Natural killer cell treated with Interleukin-12 subunit alpha and Interleukin-12 subunit beta and Interleukin-15 and Interleukin-18, amount 100 ng/mL, for 72 hours (primary cell): ENCODE measurements around the gene MYO1E. TPM values are rescaled to one million over a fixed set of nuclear protein-coding genes. Genes with fewer than 3 reads are reported as not detected.
A peak's percentile ranks its signal among the peaks of the same experiment; 100 is the strongest.
"Not testable (repeated sequence)": the region's sequence is repeated elsewhere in the genome, so short reads cannot be mapped to it uniquely, and the experiment has no call there.

Experiments
- ATAC-seq, 2 donors: fragments of 150-1000 bp; cut with Tn5 transposase in 1 of 2; sonication (Bioruptor Pico), chemical (Tn5 transposase) in 1 of 2; 2 replicates each; pipeline ENCODE4 v1.10.0; 2021
- DNase-seq: peaks from one replicate; pipeline ENCODE4 v3.0.0; 2022; ENCODE audit warnings: low spot score
- H3K27ac Mint-ChIP-seq, 2 donors: 1 replicate in 1 of 2; 2 replicates in 1 of 2; pipeline ENCODE4 v1.8.0; 2022; ENCODE audit warnings: mixed read lengths in 2 of 2, mild to moderate bottlenecking in 1 of 2, moderate library complexity in 1 of 2
- H3K27me3 Mint-ChIP-seq, 2 donors: 1 replicate in 1 of 2; 2 replicates in 1 of 2; pipeline ENCODE4 v1.8.0; 2022; ENCODE audit warnings: mixed read lengths in 2 of 2
- H3K36me3 Mint-ChIP-seq: one replicate; pipeline ENCODE4 v1.8.0; 2022; ENCODE audit warnings: mixed read lengths
- H3K4me1 Mint-ChIP-seq, 2 donors: 1 replicate in 1 of 2; 2 replicates in 1 of 2; pipeline ENCODE4 v1.8.0; 2022; ENCODE audit warnings: low read depth in 2 of 2, mixed read lengths in 2 of 2, mild to moderate bottlenecking in 1 of 2
- H3K4me3 Mint-ChIP-seq: one replicate; pipeline ENCODE4 v1.8.0; 2022; ENCODE audit warnings: mixed read lengths
- H3K9me3 Mint-ChIP-seq: 2 replicates; pipeline ENCODE4 v1.8.0; 2022; ENCODE audit warnings: mixed read lengths
- total RNA-seq, 2 donors: library from RNA; stranded (reverse); gene quantifications; one replicate each; pipeline ENCODE4 v1.2.3, GENCODE V29; 2022

The MYO1E gene
- total RNA-seq, 2 donors from 2014 or later = 3.7 to 20.0 TPM

DNA sequence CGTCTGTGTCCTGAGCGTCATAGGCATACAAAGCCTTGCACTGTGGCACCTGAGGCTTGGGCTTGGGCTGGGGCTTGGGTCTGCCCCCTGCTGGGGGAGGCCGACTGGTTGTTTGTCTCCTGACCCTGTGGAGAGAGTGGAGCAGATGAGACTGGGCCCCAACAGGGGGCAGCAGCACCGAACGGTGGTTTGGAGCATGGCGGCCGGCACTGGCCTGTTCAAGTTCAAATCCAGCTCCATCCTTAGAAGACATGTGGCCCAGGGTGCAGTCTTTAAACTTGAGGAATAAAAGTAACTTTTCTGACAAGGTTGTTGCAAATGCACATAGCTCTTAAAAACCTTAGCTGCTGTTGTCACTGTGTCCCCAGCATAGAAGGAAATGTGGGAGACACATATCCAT lies 234.4 kb downstream of the MYO1E start:
- DNase-seq = no peak
- H3K4me1 Mint-ChIP-seq = peaks cover 7 to 9% of the 10 kb centered on the region in 2 donors
- H3K27ac Mint-ChIP-seq = no peak overlapping the region
- no peaks in the 10 kb centered on the region for H3K9me3 Mint-ChIP-seq
- ATAC-seq = peak; percentile 75 to 78
- no peaks in the 10 kb centered on the region for H3K36me3 Mint-ChIP-seq
- H3K27me3 Mint-ChIP-seq = no peaks in the 10 kb centered on the region
- no peak overlapping the region for H3K4me3 Mint-ChIP-seq

DNA sequence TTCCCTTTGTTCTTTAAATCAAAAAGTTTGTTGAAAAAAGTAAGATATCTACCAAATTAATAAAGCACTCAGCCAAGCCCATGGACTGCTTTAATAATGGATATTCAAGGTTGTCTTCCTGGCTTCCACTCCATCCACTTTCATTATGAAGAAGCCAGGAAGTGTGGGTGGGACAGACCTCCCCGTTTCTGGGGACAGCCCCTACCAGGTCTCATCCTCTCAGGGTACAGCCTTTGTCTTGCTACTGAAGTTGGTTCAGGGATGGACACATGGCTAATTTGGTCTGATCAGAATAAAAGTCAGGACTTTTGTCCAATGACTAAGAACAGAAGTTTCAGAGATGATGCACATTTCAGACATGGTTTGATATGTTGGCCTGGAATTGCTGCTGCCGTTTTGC lies 235.1 kb downstream of the MYO1E start:
- DNase-seq = no peak
- Mint-ChIP-seq H3K4me3 (no peak overlapping the region), H3K27ac (peak overlapping the region in 1 of 2 donors; percentile 43), H3K4me1 (peaks cover 7 to 9% of the 10 kb centered on the region in 2 donors), H3K36me3 (no peaks in the 10 kb centered on the region), H3K27me3 (no peaks in the 10 kb centered on the region), H3K9me3 (no peaks in the 10 kb centered on the region)
- ATAC-seq = peak in 1 of 2 donors; percentile 59

GRCh38 chr15:59133929-59134427 lies 238.7 kb downstream of the MYO1E start:
- Mint-ChIP-seq H3K9me3 (no peaks in the 10 kb centered on the region), H3K27me3 (no peaks in the 10 kb centered on the region), H3K4me1 (peaks cover 7 to 9% of the 10 kb centered on the region in 2 donors), H3K36me3 (peaks cover 15% of the 10 kb centered on the region), H3K4me3 (no peak overlapping the region), H3K27ac (no peak overlapping the region)
- DNase-seq (no peak), ATAC-seq (no peak)

GRCh38 chr15:59131969-59132562 lies 240.6 kb downstream of the MYO1E start:
- DNase-seq (no peak), ATAC-seq (no peak)
- Mint-ChIP-seq H3K4me3 (no peak overlapping the region), H3K36me3 (peaks cover 23% of the 10 kb centered on the region), H3K9me3 (peaks cover 3% of the 10 kb centered on the region), H3K4me1 (peaks cover 4 to 5% of the 10 kb centered on the region in 2 donors), H3K27ac (no peak overlapping the region), H3K27me3 (no peaks in the 10 kb centered on the region)

GRCh38 chr15:59131456-59131855 lies 241.2 kb downstream of the MYO1E start:
- DNase-seq (no peak), ATAC-seq (no peak)
- H3K27me3 Mint-ChIP-seq = no peaks in the 10 kb centered on the region
- H3K4me1 Mint-ChIP-seq = peaks cover 4 to 5% of the 10 kb centered on the region in 2 donors
- no peak overlapping the region for H3K4me3 Mint-ChIP-seq
- H3K27ac Mint-ChIP-seq = no peak overlapping the region
- H3K9me3 Mint-ChIP-seq = peaks cover 3% of the 10 kb centered on the region
- peaks cover 23% of the 10 kb centered on the region for H3K36me3 Mint-ChIP-seq

DNA sequence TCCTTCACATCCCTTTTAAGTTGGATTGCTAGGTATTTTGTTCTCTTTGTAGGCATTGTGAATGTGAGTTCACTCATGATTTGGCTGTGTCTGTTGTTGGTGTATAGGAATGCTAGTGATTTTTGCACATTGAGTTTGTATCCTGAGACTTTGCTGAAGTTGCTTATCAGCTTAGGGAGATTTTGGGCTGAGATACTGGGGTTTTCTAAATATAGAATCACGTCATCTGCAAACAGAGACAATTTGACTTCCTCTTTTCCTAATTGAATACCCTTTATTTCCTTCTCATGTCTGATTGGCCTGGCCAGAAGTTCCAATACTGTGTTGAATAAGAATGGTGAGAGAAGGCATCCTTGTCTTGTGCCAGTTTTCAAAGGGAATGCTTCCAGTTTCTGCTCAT lies 245.4 kb downstream of the MYO1E start:
- not testable (repeated sequence) for H3K4me1 Mint-ChIP-seq, H3K4me3 Mint-ChIP-seq, H3K9me3 Mint-ChIP-seq, H3K27ac Mint-ChIP-seq, DNase-seq, H3K27me3 Mint-ChIP-seq, ATAC-seq
- peaks cover 33% of the 10 kb centered on the region for H3K36me3 Mint-ChIP-seq

- H3K4me3 Mint-ChIP-seq, DNase-seq, ATAC-seq, H3K27ac Mint-ChIP-seq, H3K4me1 Mint-ChIP-seq, H3K27me3 Mint-ChIP-seq, H3K9me3 Mint-ChIP-seq: not testable (repeated sequence)
- peaks cover 33% of the 10 kb centered on the region for H3K36me3 Mint-ChIP-seq
These were observed 247.0 kb downstream of the MYO1E start for GRCh38 chr15:59125683-59126082.

GRCh38 chr15:59124261-59124660 lies 248.4 kb downstream of the MYO1E start:
- Mint-ChIP-seq H3K27ac (no peak overlapping the region), H3K4me1 (peaks cover 4 to 5% of the 10 kb centered on the region in 2 donors), H3K4me3 (no peak overlapping the region), H3K36me3 (peaks cover 21% of the 10 kb centered on the region), H3K27me3 (no peaks in the 10 kb centered on the region), H3K9me3 (peaks cover 3% of the 10 kb centered on the region)
- ATAC-seq (no peak), DNase-seq (no peak)

GRCh38 chr15:59120937-59121336 lies 251.7 kb downstream of the MYO1E start:
- no peak overlapping the region for H3K4me3 Mint-ChIP-seq
- peaks cover 5% of the 10 kb centered on the region for H3K36me3 Mint-ChIP-seq
- H3K4me1 Mint-ChIP-seq = no peaks in the 10 kb centered on the region
- no peak overlapping the region for H3K27ac Mint-ChIP-seq
- no peaks in the 10 kb centered on the region for H3K9me3 Mint-ChIP-seq
- ATAC-seq (no peak), DNase-seq (no peak)
- no peaks in the 10 kb centered on the region for H3K27me3 Mint-ChIP-seq

DNA sequence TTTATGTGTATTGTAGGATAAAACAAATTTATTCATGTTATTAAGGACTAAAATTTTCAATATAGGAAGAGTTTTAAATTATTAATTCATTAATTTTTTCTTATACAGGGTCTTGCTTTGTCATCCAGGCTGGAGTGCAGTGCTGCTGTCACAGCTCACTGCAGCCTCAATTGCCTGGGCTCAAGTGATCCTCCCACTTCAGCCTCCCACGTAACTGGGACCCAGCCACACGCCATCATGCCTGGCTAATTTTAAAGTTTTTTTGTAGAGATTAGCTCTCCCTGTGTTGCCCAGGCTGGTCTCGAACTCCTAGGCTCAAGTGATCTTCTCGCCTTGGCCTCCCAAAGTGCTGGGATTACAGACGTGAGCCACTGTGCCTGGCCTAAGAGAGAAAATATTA lies 253.0 kb downstream of the MYO1E start:
- ATAC-seq (no peak), DNase-seq (no peak)
- H3K4me3 Mint-ChIP-seq = no peak overlapping the region
- no peaks in the 10 kb centered on the region for H3K4me1 Mint-ChIP-seq
- no peak overlapping the region for H3K27ac Mint-ChIP-seq
- H3K36me3 Mint-ChIP-seq = no peaks in the 10 kb centered on the region
- no peaks in the 10 kb centered on the region for H3K9me3 Mint-ChIP-seq
- H3K27me3 Mint-ChIP-seq = no peaks in the 10 kb centered on the region

DNA sequence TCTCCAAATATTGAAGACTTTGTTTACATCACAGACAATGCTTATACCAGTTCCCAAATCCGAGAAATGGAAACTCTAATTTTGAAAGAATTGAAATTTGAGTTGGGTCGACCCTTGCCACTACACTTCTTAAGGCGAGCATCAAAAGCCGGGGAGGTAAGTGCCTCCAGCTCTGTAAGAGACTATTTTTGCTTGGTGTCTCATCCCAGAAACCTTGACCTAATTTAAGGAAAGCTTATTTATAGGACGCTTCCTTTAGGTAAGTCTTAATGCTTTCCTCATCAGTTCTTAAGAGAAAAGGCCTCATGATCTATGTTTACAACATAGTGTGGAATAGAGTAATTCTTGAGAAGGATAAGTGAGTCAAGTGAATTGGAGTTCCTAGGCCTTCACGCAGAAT lies 255.9 kb downstream of the MYO1E start:
- Mint-ChIP-seq H3K27me3 (no peaks in the 10 kb centered on the region), H3K36me3 (no peaks in the 10 kb centered on the region), H3K27ac (no peak overlapping the region), H3K4me3 (no peak overlapping the region), H3K4me1 (no peaks in the 10 kb centered on the region), H3K9me3 (no peaks in the 10 kb centered on the region)
- no peak for ATAC-seq
- DNase-seq = no peak

DNA sequence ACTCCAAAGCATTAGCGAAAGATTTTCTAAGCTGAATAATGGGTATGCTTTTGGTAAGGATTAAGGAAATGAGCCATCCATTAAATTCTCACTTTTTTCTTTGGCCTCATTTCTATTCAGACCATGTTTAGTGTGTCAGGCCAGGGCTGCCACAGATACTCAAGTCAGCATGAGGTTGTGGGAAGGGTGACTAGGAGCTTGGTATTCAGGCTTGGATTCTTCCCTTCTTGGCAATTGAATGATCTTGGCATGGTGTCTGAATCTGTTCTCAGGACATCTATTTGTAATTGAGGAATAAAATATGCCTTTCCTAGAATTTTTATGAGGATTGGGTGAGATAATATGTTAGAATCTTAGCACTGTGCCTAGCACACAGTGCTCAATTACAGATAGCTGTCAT lies 256.5 kb downstream of the MYO1E start:
- H3K9me3 Mint-ChIP-seq = no peaks in the 10 kb centered on the region
- ATAC-seq = no peak
- H3K4me3 Mint-ChIP-seq = no peak overlapping the region
- H3K4me1 Mint-ChIP-seq = no peaks in the 10 kb centered on the region
- DNase-seq = no peak
- H3K27me3 Mint-ChIP-seq = no peaks in the 10 kb centered on the region
- no peaks in the 10 kb centered on the region for H3K36me3 Mint-ChIP-seq
- H3K27ac Mint-ChIP-seq = no peak overlapping the region

DNA sequence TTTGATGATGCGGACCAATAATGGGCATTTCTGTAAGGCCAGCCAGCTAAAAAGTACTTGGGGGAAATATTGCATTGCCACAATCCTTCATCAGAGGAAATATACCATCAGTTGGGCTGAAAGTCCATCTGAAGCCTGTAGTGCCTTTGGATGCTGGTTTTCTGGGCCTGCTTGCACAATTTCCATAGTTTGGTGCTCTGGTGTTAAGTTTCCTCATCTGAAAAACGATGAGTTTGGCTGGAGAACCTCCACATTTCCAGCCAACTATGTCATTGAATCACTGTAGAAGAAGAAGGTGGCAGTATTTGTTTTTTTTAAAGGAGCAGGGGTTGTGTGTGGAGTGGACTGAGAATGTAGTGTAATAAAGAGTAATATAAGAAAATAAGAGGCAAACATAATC lies 257.6 kb downstream of the MYO1E start:
- Mint-ChIP-seq H3K27ac (no peak overlapping the region), H3K4me3 (no peak overlapping the region), H3K4me1 (no peaks in the 10 kb centered on the region), H3K9me3 (no peaks in the 10 kb centered on the region), H3K27me3 (no peaks in the 10 kb centered on the region), H3K36me3 (no peaks in the 10 kb centered on the region)
- no peak for DNase-seq
- ATAC-seq = no peak

- H3K36me3 Mint-ChIP-seq = peaks cover 5% of the 10 kb centered on the region
- no peak for DNase-seq
- no peak for ATAC-seq
- H3K27me3 Mint-ChIP-seq = no peaks in the 10 kb centered on the region
- H3K4me3 Mint-ChIP-seq = no peak overlapping the region
- H3K9me3 Mint-ChIP-seq = no peaks in the 10 kb centered on the region
- no peaks in the 10 kb centered on the region for H3K4me1 Mint-ChIP-seq
- no peak overlapping the region for H3K27ac Mint-ChIP-seq
These were observed 261.4 kb downstream of the MYO1E start for GRCh38 chr15:59111251-59111650.

- peak overlapping the region; percentile 99 for H3K4me3 Mint-ChIP-seq
- ATAC-seq = no peak
- H3K27me3 Mint-ChIP-seq = no peaks in the 10 kb centered on the region
- no peaks in the 10 kb centered on the region for H3K9me3 Mint-ChIP-seq
- DNase-seq = no peak
- H3K27ac Mint-ChIP-seq = peak overlapping the region; percentile 94 to 96
- peaks cover 9 to 16% of the 10 kb centered on the region in 2 donors for H3K4me1 Mint-ChIP-seq
- peaks cover 5% of the 10 kb centered on the region for H3K36me3 Mint-ChIP-seq
These were observed 266.8 kb downstream of the MYO1E start for GRCh38 chr15:59105854-59106253.
